Measurements from ENCODE around the gene DKK3. TPM values are rescaled to one million over a fixed set of nuclear protein-coding genes. Genes with fewer than 3 reads are reported as not detected.

DKK3 gene
- polyA plus RNA-seq, 1 donor from 2014 or later = 43.6 TPM

- H3K27ac ChIP-seq (ENCODE audit: low read length) = no peak overlapping the region
- H4K20me1 ChIP-seq (ENCODE audit: insufficient read depth) = no peaks in the 10 kb centered on the region
- no peak overlapping the region for H2AFZ ChIP-seq (ENCODE audit: low read depth, low read length)
- no peaks in the 10 kb centered on the region for H3K9me2 ChIP-seq (ENCODE audit: insufficient read depth, low read length)
- no peak for TF ChIP-seq REST (IDR thresholded peaks at IDR 0.05; ENCODE audit: borderline replicate concordance)
- TF ChIP-seq MXI1 (conservative IDR thresholded peaks at IDR 0.05; ENCODE audit: poor library complexity, severe bottlenecking) = no peak
- no peak for TF ChIP-seq CTCF (IDR thresholded peaks at IDR 0.05; ENCODE audit: poor library complexity, severe bottlenecking)
- no peak for TF ChIP-seq EZH2 (IDR thresholded peaks at IDR 0.05; ENCODE audit: borderline replicate concordance, insufficient read depth, low read length, poor library complexity, severe bottlenecking)
- TF ChIP-seq TAF1 (IDR thresholded peaks at IDR 0.05; ENCODE audit: low read depth) = no peak
- TF ChIP-seq SMC3 (conservative IDR thresholded peaks at IDR 0.05; ENCODE audit: poor library complexity) = no peak
- TF ChIP-seq RAD21 (conservative IDR thresholded peaks at IDR 0.05) = no peak
- TF ChIP-seq EP300 (conservative IDR thresholded peaks at IDR 0.05; ENCODE audit: poor library complexity, severe bottlenecking) = no peak
- TF ChIP-seq POLR2AphosphoS5 (IDR thresholded peaks at IDR 0.05) = no peak
- no peaks in the 10 kb centered on the region for H3K36me3 ChIP-seq (ENCODE audit: insufficient read depth, low read length)
- H3K9me3 ChIP-seq (ENCODE audit: low read length) = no peaks in the 10 kb centered on the region
- H3K9ac ChIP-seq (ENCODE audit: low read length) = no peak overlapping the region
- no peaks in the 10 kb centered on the region for H3K79me2 ChIP-seq (replicated peaks; ENCODE audit: insufficient read depth, low read length)
- no peak overlapping the region for H3K4me3 ChIP-seq (ENCODE audit: low read length)
- no peaks in the 10 kb centered on the region for H3F3A ChIP-seq (ENCODE audit: insufficient read depth, low read length, poor library complexity, severe bottlenecking)
- no peaks in the 10 kb centered on the region for H3K27me3 ChIP-seq (ENCODE audit: insufficient read depth, low read depth, low read length)
- H3K4me2 ChIP-seq (ENCODE audit: low read length) = no peak overlapping the region
These were observed 9.5 kb upstream of the DKK3 start for GRCh38 chr11:12017865-12018453.

- no peaks in the 10 kb centered on the region for H3F3A ChIP-seq (ENCODE audit: insufficient read depth, low read length, poor library complexity, severe bottlenecking)
- no peak overlapping the region for H3K4me2 ChIP-seq (ENCODE audit: low read length)
- H3K27ac ChIP-seq (ENCODE audit: low read length) = no peak overlapping the region
- H3K9me3 ChIP-seq (ENCODE audit: low read length) = no peaks in the 10 kb centered on the region
- H3K4me3 ChIP-seq (ENCODE audit: low read length) = no peak overlapping the region
- no peaks in the 10 kb centered on the region for H3K9me2 ChIP-seq (ENCODE audit: insufficient read depth, low read length)
- no peak for TF ChIP-seq EP300 (conservative IDR thresholded peaks at IDR 0.05; ENCODE audit: poor library complexity, severe bottlenecking)
- no peak for TF ChIP-seq EZH2 (IDR thresholded peaks at IDR 0.05; ENCODE audit: borderline replicate concordance, insufficient read depth, low read length, poor library complexity, severe bottlenecking)
- no peak for TF ChIP-seq POLR2AphosphoS5 (IDR thresholded peaks at IDR 0.05)
- no peaks in the 10 kb centered on the region for H4K20me1 ChIP-seq (ENCODE audit: insufficient read depth)
- no peaks in the 10 kb centered on the region for H3K79me2 ChIP-seq (replicated peaks; ENCODE audit: insufficient read depth, low read length)
- no peaks in the 10 kb centered on the region for H3K36me3 ChIP-seq (ENCODE audit: insufficient read depth, low read length)
- H3K27me3 ChIP-seq (ENCODE audit: insufficient read depth, low read depth, low read length) = no peaks in the 10 kb centered on the region
- H2AFZ ChIP-seq (ENCODE audit: low read depth, low read length) = no peak overlapping the region
- H3K9ac ChIP-seq (ENCODE audit: low read length) = no peak overlapping the region
These were observed 8.8 kb upstream of the DKK3 start for GRCh38 chr11:12017243-12017678.

Data from neural cell (in vitro differentiated cells).